ENCODE measurements around the gene HMOX2.

Gene HMOX2

DNA sequence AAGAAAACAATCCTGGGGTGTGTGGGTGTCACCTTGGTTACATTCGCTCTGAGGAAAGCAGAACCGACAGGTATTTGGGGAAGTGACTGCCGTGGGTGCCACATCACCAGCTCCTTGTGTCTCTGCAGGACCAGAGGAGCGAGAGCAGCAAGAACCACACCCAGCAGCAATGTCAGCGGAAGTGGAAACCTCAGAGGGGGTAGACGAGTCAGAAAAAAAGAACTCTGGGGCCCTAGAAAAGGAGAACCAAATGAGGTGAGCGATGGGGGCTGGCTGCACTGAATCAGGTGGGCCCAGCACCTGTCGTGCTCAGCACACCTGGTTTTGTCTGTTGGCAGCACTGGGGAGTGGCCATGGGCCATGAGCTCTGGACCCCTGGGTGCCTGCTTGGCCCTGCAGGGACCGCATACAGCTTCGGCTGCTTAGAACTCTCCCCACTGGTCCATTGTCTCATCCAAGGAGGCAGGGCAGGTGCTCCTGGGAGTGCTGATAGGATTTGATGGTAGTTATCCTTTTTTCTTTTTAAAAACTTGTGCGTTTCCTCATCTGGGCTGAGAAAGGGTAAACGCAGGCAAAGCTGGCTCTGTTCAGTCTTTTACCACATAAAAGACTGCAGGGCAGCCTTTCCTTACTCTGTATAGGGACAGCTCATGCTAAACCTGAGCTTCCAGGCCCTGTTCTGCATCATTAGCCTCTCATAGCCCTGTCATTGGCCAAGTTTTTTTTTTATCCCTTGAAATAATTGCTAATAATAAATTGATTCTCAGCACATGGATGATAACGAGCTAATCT lies 29.4 kb downstream of the HMOX2 start:
- DNase-seq: peak; percentile 89

DNA sequence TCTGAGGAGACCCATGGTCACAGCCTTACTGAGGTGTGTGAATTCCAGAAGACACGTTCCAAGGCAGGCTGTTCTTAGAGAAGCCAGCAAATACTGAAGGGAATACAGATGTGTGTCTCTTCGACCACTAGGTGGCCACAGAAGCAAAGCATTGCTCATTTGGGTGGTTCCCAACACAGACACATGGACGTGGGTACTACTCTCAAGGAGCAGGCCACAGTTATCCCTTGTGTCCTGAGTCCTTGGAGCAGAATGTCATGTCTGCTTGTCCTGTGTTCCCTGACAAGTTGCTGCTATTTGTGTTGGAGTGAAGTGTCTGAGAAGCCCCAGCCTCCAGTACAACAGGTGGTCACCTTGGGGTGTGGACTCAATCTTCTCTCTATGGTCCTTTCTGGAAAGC lies 30.3 kb downstream of the HMOX2 start:
- peak; percentile 81 for DNase-seq

DNA sequence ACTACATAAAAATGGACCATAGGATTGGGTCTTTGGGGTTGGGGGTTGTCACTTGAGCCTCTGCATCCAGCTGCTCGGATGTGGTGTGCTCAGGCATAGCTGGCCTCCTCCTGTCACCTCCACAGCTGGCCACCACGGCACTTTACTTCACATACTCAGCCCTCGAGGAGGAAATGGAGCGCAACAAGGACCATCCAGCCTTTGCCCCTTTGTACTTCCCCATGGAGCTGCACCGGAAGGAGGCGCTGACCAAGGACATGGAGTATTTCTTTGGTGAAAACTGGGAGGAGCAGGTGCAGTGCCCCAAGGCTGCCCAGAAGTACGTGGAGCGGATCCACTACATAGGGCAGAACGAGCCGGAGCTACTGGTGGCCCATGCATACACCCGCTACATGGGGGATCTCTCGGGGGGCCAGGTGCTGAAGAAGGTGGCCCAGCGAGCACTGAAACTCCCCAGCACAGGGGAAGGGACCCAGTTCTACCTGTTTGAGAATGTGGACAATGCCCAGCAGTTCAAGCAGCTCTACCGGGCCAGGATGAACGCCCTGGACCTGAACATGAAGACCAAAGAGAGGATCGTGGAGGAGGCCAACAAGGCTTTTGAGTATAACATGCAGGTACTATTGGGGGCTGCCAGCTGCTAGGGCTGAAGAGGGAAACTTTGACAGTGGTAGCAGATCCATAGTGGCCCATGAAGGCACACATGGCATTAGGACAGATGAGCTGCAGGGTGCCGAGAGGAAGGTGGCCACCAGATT lies 31.6 kb downstream of the HMOX2 start:
- DNase-seq: no peak

DNA sequence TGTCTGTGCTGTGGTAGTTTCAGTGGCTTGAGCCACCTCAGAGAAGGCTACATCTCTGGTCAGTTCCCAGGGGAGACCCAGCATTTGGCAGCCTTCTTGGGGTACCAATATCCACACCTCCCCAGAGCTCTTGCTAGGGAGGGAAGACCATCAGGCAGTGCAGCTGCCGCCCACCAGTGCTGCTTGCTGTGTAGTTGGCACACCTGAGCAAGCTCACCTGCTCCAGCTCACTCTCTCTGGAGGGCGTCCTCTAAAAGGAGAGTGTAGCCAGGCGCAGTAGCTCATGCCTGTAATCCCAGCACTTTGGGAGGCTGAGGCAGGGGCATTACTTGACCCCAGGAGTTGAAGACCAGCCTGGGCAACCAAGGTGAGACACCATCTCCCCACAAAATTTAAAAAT lies 32.6 kb downstream of the HMOX2 start:
- DNase-seq: no peak

DNA sequence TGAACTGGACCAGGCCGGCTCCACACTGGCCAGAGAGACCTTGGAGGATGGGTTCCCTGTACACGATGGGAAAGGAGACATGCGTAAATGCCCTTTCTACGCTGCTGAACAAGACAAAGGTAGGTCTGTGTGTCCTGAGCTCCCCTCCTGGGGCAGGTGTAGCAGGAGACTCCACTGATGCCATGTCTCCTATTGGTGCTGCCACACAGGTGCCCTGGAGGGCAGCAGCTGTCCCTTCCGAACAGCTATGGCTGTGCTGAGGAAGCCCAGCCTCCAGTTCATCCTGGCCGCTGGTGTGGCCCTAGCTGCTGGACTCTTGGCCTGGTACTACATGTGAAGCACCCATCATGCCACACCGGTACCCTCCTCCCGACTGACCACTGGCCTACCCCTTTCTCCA lies 33.2 kb downstream of the HMOX2 start:
- no peak for DNase-seq

DNA sequence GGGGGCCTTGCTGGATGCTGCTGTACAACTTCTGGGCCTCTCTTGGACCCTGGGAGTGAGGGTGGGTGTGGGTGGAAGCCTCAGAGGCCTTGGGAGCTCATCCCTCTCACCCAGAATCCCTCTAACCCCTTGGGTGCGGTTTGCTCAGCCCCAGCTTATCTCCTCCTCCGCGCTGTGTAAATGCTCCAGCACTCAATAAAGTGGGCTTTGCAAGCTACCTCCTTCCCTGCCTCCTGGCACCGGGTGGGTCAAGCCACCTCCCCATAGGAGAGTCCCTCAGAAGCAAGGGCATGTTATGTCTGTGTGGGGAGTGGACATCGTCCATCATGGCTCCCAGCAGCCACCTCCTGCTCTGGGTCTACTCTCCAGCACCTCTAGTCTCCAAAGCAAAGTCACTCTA lies 33.9 kb downstream of the HMOX2 start:
- DNase-seq: no peak

DNA sequence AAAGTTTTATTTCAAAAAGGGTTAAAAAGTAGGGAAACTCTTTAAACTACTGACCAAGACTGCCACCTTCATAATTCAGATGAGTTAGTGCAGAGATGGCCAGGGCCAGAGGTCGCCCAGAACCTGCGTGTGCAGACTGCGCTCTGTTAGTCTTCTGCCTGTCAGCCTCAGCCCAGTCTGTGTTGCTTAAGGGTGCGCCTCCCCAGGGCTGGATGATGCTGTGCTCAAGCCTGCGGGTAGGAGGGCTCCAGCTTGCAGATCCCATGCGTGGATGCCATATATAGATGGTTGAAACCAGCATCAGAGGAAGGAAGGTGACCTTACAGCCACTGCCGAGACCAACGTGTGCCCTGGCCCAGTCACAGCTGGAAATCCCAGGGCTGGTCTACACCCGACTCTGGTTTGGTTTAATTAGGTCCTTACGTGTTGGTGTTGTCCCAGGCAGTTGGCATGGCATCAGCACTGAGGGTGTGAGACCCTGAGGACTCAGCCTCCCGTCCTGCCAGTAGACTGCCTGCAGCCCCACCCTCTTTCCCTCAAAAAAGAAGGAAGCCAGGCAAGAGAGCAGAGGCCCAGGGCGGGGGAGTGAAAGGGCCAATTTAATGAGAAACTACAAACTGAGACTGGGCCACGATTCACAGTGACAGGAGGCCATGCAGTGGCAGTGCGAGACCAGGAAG lies 34.7 kb downstream of the HMOX2 start:
- no peak for DNase-seq

DNA sequence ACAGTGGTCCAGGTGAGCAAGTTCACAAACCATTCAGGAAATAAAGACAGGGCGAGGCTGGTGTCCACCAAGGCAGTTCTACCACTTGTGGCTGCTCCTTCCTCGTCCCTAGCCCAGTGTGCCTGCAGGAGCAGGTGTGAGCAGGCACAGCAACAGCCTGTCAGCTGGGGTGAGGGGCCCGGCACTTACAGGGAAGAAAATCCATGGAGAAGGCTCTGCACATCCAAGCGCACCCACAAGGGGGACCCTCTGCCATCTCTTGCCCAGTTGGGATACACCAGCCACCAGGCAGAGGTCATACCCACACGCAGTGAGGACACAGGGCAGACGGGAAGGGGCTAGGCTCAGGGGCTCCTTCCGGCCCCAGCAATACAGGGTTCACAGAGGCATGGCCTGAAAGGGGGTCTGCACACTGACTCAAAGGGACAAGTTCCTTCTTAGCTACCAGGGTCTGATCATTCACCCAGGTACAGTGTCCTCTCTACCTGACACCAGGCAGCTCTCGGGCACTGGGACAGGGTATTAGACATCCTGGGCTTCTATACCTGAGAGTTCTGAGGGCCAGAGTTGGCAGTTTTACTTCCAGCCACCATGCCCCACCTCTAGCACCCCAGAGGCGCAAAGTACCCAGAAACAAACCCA lies 35.4 kb downstream of the HMOX2 start:
- DNase-seq: no peak

DNA sequence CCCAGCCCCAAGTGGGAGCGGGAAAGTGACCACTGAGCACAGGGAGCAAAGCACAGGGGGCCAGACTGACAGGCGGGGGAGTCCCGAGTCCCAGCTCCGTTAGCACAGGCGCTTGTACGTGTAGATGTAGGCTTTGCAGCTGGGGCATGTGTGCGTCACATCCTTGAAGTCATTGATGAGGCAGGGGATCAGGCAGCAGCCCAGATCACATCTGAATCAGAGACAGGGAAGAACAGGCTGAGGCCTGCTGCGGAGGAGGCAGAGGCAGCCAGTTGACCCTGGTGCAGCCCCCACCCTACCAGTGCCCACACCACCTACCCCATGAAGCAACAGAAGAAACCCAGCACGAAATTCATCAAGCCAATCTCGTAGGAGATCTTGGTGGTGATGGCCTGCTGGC lies 36.3 kb downstream of the HMOX2 start:
- no peak for DNase-seq

DNA sequence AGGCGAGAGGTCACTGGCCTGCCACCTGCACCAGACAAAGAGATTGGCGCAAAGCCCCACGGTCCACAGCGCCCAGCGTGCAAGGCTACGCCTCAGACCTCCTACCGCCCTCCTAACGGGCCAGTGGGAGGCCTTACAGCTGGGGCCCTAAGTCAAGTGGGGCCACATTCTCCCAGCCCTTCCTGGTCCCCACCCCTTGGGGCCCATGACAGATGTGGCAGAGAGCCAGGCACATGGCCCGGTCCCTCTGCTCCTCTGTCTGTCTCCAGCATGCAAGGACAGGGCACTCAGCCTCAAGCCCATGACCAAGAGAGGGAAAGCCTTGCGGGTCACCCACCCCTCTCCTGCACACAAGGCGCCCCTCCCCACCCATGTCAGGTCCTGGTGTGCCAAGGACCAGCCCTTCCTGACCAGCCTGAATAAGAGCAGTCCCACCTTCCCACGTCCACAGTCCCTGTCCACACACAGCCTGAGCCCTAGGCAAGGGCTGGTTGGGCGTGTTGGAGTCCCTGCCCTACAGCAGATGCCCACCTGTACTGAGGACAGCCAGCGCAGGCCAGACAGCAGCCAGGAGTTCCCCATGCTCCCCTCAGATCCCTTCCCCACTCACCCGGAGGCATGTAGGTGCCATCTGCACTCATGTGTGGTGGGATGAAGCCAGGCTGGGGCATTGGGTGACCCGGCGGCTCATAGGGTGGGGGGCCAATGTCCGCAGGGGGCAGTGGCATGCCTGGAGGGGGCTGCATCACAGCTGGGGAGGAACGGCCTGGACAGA lies 37.1 kb downstream of the HMOX2 start:
- no peak for DNase-seq

DNA sequence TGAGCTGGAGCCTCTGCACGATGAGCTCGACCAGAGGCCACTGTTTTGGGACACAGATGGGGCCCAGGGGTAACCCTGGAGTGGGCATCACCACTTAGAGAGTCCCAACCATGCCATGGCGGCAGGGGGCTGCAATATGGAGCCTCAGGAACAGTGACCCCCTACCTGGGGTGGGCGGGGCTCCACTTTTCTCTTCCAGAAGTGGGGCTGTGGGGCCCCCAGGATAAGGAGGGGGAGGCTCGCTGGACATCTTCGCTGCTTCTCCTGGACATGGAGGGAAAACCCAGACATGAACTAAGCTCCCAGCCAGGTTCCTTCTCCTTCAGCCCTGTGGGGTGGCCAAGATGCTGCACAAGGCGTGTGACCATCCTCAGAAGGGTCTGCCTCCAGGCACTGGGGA lies 37.7 kb downstream of the HMOX2 start:
- no peak for DNase-seq

DNA sequence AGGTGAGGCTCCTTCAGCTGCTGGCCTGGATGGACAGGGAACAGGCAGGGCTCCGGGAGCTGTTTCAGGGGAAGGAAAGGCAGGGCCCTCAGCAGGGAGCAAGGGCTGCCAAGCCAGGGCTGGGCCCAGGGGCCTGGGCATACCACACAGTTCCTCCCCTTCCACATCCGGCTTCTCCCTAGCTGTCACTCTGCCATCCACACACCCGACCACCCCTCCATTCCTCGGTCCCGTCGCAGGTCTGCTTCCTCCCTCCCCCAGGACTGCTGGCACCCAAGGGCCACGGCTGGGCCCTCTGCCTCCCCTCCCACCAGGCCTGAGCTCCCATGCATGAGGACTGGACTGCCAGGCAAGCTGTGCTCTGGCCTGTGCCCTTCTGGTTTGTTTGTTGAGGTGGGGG lies 38.4 kb downstream of the HMOX2 start:
- DNase-seq: no peak

DNA sequence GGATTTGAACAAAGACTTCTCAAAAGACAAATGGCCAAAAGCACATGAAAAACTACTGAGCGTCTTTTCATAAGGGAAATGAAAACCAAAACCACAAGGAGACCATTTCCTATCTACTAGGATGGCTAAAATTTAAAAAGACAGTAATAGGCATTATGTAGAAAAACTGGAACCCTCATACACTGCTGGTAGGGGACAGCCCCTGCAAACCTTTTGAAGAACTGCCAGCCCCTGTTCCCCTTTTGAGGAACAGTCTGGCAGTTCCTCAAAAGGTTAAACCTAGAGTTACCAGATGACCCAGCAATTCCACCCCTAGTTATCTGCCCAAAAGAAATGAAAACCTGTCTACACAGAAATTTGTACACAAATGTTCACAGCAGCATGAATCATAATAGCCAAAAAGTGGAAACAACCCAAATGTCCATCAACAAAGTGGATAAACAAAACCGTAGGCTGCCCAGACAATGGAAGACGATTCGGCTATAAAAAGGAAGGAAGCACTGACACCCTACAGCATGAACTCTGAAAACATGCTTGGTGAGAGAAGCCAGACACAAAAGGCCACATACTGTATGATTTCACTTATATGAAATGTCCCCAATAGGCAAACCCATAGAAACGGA lies 39.5 kb downstream of the HMOX2 start:
- DNase-seq: peak; percentile 44

DNA sequence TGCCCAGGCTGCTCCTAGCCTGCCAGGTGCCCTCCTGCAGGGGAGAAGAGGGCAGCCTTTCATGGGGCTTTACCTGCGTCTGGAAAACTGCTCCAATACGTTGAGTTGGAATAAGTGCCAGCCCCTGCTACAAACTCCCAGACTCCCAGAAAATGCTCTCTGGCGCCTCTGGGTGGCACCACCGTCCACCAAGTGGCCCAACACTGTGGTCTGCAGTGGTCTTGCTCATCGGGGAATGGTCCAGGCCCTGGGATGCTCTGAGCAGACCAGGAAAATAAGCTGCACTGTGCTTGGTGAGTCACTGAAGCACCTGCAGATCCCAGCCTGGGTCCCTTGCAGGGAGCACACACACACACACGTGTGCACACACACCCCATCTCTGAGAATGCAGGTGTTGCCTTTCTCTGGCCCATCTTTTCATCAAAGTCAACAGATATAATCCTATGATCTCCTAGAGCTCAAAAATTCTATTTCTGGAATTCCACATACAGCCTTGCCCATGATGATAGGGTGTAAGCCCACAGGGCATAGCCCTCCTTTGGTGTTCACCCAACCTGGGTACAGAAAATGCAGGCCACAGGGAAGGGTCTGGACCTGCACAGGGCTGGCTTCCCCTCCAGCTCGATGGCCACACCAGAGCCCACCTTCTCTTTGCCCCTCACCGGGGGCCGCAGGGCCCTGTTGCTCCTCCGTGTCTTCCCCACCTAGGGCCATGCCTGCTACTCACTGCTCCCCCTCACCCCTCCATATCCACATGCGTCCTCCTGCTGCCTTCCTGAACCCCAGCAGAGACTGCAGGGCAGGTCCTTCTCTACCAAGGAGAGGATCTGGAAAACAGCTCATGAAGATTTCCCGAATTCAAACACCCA lies 41.8 kb downstream of the HMOX2 start:
- no peak for DNase-seq

DNA sequence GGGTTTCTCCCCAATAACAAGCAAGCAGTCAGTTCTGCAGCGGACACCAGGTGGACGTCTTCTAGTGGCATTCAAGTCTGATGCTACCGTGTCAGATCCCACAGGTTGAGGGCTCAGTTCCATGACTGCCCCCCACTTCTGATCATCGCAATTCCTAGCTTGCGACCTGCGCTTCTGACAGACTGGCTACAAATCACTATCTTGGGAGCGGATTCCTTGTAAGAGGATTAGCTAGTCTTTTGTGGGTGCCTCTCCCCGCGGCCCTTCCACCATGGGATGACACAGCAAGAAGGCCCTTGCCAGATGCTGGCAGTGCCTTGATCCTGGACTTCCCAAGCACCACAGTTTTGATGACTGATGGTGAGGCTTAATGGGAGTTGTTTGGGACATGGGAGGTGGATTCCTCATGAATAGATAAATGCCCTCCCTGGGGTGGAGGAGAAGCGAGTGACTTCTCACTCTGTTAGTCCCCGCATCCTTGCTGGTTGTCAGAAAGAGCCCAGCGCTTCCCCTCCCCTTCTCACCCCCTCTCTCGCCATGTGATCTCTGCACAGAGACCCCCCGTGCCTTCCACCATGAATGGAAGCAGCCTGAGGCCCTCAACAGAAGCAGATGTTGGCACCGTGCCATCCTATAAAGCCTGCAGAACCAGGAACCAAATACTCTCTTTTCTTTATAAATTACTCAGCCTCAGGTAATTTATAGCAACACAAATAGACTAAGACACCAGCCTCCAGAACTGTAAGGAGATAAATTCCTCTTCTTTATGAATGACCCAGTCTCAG lies 43.3 kb downstream of the HMOX2 start:
- DNase-seq: no peak

DNA sequence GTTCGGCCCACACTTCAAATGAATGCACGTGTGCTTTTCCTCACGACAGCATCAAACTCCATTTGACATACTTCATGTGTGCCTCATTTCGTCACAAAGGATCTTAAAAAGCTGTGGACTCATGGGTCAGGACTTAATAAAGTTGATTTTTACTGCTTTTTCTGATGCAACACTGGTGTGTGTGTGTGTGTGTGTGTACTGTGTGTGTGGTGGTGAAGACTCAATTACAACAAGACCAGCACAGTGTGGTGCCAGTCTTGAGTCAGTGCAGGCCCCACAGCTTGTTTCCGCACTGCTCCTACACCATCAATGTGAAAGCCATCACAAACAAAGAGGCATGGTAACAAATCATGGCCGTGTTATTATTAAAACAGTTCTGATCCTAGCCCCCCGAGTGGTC lies 44.7 kb downstream of the HMOX2 start:
- DNase-seq: no peak

DNA sequence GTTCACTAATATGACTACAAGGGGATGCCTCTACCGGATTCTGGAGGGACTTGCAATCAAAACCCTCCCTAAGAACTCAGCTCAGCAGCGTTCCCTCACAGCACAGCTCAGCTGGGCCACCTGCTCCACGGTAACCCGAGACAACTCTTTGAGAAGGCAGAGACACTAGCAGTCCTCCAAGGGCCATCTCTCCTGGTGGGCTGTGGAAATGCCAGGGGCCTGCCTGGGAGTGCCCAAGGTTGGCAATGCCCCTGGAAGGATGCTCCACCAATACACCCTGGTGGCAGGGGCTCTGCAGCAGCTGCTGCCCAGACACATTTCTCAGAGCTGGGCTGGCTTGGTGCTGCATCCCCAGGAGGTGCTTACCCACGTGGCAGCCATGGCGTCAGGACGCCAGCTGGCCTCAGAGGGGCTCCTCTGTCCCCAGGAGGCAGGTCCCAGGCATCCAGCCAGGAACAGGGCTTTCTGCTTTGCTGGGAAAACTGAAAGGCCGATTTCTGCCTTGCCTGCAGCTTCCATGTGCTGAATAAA lies 45.9 kb downstream of the HMOX2 start:
- no peak for DNase-seq

DNA sequence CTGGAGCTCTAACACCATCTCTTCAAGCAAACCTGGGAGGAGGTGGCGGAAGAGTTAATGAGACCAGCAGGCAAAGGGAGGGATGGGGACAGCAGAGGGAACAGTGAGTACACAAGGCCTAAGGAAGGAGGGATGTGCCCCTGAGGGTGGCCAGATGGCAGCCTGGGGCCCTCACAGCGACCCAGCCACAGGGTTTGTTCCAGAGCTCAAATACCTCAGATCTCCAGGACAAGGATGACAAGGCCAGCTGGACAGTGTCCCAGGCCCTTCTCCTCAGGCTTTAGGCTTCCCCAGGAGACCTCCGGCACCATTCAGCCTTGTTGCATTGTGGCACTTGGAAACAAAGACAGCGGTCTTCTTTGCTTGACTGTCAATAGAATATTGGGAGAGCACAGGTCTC lies 47.5 kb downstream of the HMOX2 start:
- DNase-seq: no peak

DNA sequence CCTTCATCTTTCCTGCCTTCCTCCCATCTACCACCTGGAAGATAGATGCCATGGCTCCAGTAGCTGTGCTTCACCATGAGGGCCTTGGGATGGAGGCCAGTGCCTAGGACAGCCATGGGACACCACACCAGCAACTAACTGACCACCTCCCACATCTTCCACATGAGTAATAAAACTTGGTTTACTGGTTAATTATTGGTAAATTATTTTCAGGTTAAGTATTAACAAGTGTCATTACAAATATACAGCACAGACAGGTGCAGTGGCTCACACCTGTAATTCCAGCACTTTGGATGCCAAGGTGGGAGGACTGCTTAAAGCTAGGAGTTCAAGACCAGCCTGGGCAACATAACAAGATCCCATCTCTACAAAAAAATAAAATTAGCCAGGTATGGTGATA lies 48.4 kb downstream of the HMOX2 start:
- no peak for DNase-seq

DNA sequence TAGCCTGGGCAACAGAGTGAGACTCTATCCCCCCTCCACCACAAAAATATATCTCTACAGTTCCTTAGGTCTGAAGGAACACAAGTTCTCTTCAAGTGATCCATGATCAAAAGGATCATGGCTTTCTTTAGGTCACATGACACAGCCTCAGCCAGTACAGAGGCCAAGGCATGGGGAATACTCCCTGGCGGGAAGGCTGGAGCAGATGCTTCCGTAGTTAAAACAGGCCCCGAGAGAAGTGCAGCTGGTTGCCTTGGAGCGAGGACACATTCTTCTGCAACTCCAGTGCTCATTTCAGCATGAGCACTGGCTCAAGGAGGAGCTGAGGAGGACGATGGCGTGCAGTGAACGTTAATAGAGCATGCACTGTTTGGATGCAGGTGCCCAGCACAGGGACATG lies 48.9 kb downstream of the HMOX2 start:
- DNase-seq: no peak

Measured in CD4-positive, alpha-beta T cell treated with Interleukin-17A for 1 hour (primary cell).